Bronchial epithelial cell (primary cell): Measurements from ENCODE around the gene CLTB. TPM values are rescaled to one million over a fixed set of nuclear protein-coding genes. Genes with fewer than 3 reads are reported as not detected.

Experiments used
- DNase-seq: peaks from one replicate; pipeline ENCODE4 v3.0.0-alpha.2; 2010; ENCODE audit warnings: low read depth
- FAIRE-seq: peaks from 2 replicates; lab custom pipeline; 2011; peaks lifted over from hg19 to GRCh38; lab: Jason Lieb, UNC
- H3K27me3 ChIP-seq: 2 replicates; pipeline ENCODE4 v1.5.1; 2011; ENCODE audit warnings: low read length; ENCODE audit not compliant: control insufficient read depth, insufficient read depth
- H3K36me3 ChIP-seq: 2 replicates; pipeline ENCODE4 v1.5.1; 2011; ENCODE audit warnings: low read length; ENCODE audit not compliant: control insufficient read depth, insufficient read depth
- H3K4me3 ChIP-seq: 2 replicates; pipeline ENCODE4 v1.5.1; 2011; ENCODE audit warnings: mild to moderate bottlenecking, low read depth, low read length, control low read depth
- CTCF ChIP-seq: IDR thresholded peaks from 2 replicates; pipeline ENCODE4 v1.5.1; 2011; ENCODE audit warnings: mild to moderate bottlenecking, moderate library complexity, low read length, control low read depth, inconsistent platforms; ENCODE audit not compliant: insufficient read depth, severe bottlenecking
- total RNA-seq: library from RNA; depleted of rRNA; stranded (reverse); fragments of >200 nt; gene quantifications from 2 replicates; pipeline ENCODE4 v1.2.1, GENCODE V29; 2014

Gene CLTB
- total RNA-seq, 1 donor from 2014 or later: 241 TPM

- Histone ChIP-seq H3K27me3 (no peaks in the 10 kb centered on the region), H3K36me3 (no peaks in the 10 kb centered on the region), H3K4me3 (no peak overlapping the region)
- FAIRE-seq: no peak
- TF ChIP-seq CTCF: no peak
- no peak for DNase-seq
Observed at GRCh38 chr5:176432707-176433106, 16.4 kb upstream of the CLTB start.

GRCh38 chr5:176429972-176430371 lies 13.6 kb upstream of the CLTB start:
- H3K27me3 ChIP-seq: no peaks in the 10 kb centered on the region
- FAIRE-seq (no peak), DNase-seq (no peak)
- no peak overlapping the region for H3K4me3 ChIP-seq
- no peak for TF ChIP-seq CTCF
- no peaks in the 10 kb centered on the region for H3K36me3 ChIP-seq

GRCh38 chr5:176427971-176428370 lies 11.6 kb upstream of the CLTB start:
- Histone ChIP-seq H3K4me3 (no peak overlapping the region), H3K36me3 (no peaks in the 10 kb centered on the region), H3K27me3 (no peaks in the 10 kb centered on the region)
- no peak for TF ChIP-seq CTCF
- FAIRE-seq (no peak), DNase-seq (no peak)

GRCh38 chr5:176426876-176427275 lies 10.5 kb upstream of the CLTB start:
- DNase-seq (no peak), FAIRE-seq (no peak)
- no peak overlapping the region for H3K4me3 ChIP-seq
- no peaks in the 10 kb centered on the region for H3K36me3 ChIP-seq
- no peaks in the 10 kb centered on the region for H3K27me3 ChIP-seq
- TF ChIP-seq CTCF: no peak

GRCh38 chr5:176425791-176426190 lies 9.5 kb upstream of the CLTB start:
- FAIRE-seq: no peak
- DNase-seq: no peak
- H3K36me3 ChIP-seq: no peaks in the 10 kb centered on the region

More at GRCh38 chr5:176425791-176426190, 9.5 kb upstream of the CLTB start:
- TF ChIP-seq CTCF: no peak
- Histone ChIP-seq H3K4me3 (no peak overlapping the region), H3K27me3 (no peaks in the 10 kb centered on the region)
